Liver (tissue), 3 donors: ENCODE results near the gene ARAP3.

ENCODE experiments used
- GABPA ChIP-seq, 2 donors: IDR thresholded peaks in 1 of 2; conservative IDR thresholded peaks in 1 of 2; 2 replicates each; pipeline ENCODE4 v1.6.1; 2016; ENCODE audit warnings: antibody characterized with exemption in 2 of 2, mild to moderate bottlenecking in 1 of 2, moderate library complexity in 1 of 2
- TAF1 ChIP-seq: conservative IDR thresholded peaks from 2 replicates; pipeline ENCODE4 v1.6.1; 2016; ENCODE audit warnings: antibody characterized with exemption, mild to moderate bottlenecking
- YY1 ChIP-seq: IDR thresholded peaks from 2 replicates; pipeline ENCODE4 v1.6.1; 2016; ENCODE audit warnings: antibody characterized with exemption, mild to moderate bottlenecking
- TF ChIP-seq, protein P1 (sequence below): IDR thresholded peaks from 2 replicates; pipeline ENCODE4 v1.6.1; 2016; ENCODE audit warnings: antibody characterized with exemption
- TF ChIP-seq, protein P2 (sequence below): IDR thresholded peaks from 2 replicates; pipeline ENCODE4 v1.6.1; 2016; ENCODE audit warnings: antibody characterized with exemption, mild to moderate bottlenecking
- TF ChIP-seq, protein P3 (sequence below): fragments of 150-350 bp; IDR thresholded peaks from 2 replicates; pipeline ENCODE4 v1.5.1; 2017; ENCODE audit warnings: improper control_type of control experiment, low read depth, low read length; ENCODE audit not compliant: missing input control
- TF ChIP-seq, protein P4 (sequence below): IDR thresholded peaks from 2 replicates; pipeline ENCODE4 v1.6.1; 2016; ENCODE audit warnings: antibody characterized with exemption
- donor health status: healthy.
- donor health status: healthy.

DNA sequence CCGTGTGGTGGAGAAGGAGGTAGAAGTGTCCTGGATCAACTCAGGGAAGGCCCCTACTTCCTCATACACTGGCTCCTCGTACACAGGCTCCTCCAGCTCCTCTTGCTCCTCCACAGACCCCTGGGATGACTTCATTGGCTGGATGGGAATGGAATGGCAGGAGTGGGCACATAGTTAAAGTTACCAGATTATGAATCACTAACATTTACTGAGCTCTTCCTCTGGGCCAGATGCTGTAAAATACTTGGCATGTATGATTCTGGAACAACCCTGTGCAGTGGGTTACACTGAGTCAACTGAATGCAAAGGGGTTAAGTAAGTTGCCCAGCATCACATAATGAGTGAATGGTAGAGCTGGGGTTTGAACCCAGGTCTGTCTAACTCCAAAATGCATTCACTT, 27.7 kb downstream of the ARAP3 start:
- TF ChIP-seq, protein P1, sequence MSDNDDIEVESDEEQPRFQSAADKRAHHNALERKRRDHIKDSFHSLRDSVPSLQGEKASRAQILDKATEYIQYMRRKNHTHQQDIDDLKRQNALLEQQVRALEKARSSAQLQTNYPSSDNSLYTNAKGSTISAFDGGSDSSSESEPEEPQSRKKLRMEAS: no peak
- TF ChIP-seq, protein P2, sequence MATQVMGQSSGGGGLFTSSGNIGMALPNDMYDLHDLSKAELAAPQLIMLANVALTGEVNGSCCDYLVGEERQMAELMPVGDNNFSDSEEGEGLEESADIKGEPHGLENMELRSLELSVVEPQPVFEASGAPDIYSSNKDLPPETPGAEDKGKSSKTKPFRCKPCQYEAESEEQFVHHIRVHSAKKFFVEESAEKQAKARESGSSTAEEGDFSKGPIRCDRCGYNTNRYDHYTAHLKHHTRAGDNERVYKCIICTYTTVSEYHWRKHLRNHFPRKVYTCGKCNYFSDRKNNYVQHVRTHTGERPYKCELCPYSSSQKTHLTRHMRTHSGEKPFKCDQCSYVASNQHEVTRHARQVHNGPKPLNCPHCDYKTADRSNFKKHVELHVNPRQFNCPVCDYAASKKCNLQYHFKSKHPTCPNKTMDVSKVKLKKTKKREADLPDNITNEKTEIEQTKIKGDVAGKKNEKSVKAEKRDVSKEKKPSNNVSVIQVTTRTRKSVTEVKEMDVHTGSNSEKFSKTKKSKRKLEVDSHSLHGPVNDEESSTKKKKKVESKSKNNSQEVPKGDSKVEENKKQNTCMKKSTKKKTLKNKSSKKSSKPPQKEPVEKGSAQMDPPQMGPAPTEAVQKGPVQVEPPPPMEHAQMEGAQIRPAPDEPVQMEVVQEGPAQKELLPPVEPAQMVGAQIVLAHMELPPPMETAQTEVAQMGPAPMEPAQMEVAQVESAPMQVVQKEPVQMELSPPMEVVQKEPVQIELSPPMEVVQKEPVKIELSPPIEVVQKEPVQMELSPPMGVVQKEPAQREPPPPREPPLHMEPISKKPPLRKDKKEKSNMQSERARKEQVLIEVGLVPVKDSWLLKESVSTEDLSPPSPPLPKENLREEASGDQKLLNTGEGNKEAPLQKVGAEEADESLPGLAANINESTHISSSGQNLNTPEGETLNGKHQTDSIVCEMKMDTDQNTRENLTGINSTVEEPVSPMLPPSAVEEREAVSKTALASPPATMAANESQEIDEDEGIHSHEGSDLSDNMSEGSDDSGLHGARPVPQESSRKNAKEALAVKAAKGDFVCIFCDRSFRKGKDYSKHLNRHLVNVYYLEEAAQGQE: no peak
- TF ChIP-seq, protein P3, sequence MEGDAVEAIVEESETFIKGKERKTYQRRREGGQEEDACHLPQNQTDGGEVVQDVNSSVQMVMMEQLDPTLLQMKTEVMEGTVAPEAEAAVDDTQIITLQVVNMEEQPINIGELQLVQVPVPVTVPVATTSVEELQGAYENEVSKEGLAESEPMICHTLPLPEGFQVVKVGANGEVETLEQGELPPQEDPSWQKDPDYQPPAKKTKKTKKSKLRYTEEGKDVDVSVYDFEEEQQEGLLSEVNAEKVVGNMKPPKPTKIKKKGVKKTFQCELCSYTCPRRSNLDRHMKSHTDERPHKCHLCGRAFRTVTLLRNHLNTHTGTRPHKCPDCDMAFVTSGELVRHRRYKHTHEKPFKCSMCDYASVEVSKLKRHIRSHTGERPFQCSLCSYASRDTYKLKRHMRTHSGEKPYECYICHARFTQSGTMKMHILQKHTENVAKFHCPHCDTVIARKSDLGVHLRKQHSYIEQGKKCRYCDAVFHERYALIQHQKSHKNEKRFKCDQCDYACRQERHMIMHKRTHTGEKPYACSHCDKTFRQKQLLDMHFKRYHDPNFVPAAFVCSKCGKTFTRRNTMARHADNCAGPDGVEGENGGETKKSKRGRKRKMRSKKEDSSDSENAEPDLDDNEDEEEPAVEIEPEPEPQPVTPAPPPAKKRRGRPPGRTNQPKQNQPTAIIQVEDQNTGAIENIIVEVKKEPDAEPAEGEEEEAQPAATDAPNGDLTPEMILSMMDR: no peak
- TF ChIP-seq, protein P4, sequence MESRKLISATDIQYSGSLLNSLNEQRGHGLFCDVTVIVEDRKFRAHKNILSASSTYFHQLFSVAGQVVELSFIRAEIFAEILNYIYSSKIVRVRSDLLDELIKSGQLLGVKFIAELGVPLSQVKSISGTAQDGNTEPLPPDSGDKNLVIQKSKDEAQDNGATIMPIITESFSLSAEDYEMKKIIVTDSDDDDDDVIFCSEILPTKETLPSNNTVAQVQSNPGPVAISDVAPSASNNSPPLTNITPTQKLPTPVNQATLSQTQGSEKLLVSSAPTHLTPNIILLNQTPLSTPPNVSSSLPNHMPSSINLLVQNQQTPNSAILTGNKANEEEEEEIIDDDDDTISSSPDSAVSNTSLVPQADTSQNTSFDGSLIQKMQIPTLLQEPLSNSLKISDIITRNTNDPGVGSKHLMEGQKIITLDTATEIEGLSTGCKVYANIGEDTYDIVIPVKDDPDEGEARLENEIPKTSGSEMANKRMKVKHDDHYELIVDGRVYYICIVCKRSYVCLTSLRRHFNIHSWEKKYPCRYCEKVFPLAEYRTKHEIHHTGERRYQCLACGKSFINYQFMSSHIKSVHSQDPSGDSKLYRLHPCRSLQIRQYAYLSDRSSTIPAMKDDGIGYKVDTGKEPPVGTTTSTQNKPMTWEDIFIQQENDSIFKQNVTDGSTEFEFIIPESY: no peak
- no peak for TF ChIP-seq GABPA (IDR thresholded peaks at IDR 0.05 in 1 of 2, conservative IDR thresholded peaks at IDR 0.05 in 1 of 2)
- no peak for TF ChIP-seq YY1
- no peak for TF ChIP-seq TAF1
